ENCODE data around the gene ETV5. TPM values are rescaled to one million over a fixed set of nuclear protein-coding genes. Genes with fewer than 3 reads are reported as not detected.

Gene ETV5
- total and polyA plus RNA-seq, 2 donors from 2014 or later, result 5.1 to 34.6 TPM

- H3K4me3 ChIP-seq (ENCODE audit: low read length in 3 of 3), result no peak overlapping the region
- H3K4me1 ChIP-seq (ENCODE audit: control insufficient read depth in 2 of 3, insufficient read depth in 2 of 3, low read depth in 1 of 3, low read length in 3 of 3), result no peaks in the 10 kb centered on the region
- FAIRE-seq, result no peak
- no peak overlapping the region for H3K27ac ChIP-seq (ENCODE audit: low read depth in 2 of 2, low read length in 2 of 2)
- H3K36me3 ChIP-seq (ENCODE audit: control insufficient read depth in 2 of 3, insufficient read depth in 3 of 3, low read length in 3 of 3), result no peaks in the 10 kb centered on the region
- H3K27me3 ChIP-seq (ENCODE audit: control insufficient read depth, insufficient read depth, low read length), result no peaks in the 10 kb centered on the region
- no peaks in the 10 kb centered on the region for H3K9me3 ChIP-seq (ENCODE audit: control insufficient read depth in 2 of 3, insufficient read depth in 1 of 3, low read length in 3 of 3)
- DNase-seq, result no peak
- no peak for TF ChIP-seq CTCF (IDR thresholded peaks at IDR 0.05; ENCODE audit: borderline replicate concordance, extremely low read depth, insufficient read depth)
- H3K9ac ChIP-seq (ENCODE audit: low read length in 3 of 3), result no peak overlapping the region
- intact Hi-C loops (cut with DNase I), result no loop called here
Measured at GRCh38 chr3:186014866-186015265, 94.0 kb downstream of the ETV5 start.

- FAIRE-seq, result no peak
- H3K4me1 ChIP-seq (ENCODE audit: control insufficient read depth in 2 of 3, insufficient read depth in 2 of 3, low read depth in 1 of 3, low read length in 3 of 3), result no peaks in the 10 kb centered on the region
Measured at GRCh38 chr3:186013312-186013711, 95.6 kb downstream of the ETV5 start.

GRCh38 chr3:186012137-186012536 lies 96.8 kb downstream of the ETV5 start:
- H3K4me3 ChIP-seq (ENCODE audit: low read length in 3 of 3), result no peak overlapping the region
- FAIRE-seq, result no peak
- TF ChIP-seq CTCF (IDR thresholded peaks at IDR 0.05; ENCODE audit: borderline replicate concordance, extremely low read depth, insufficient read depth), result no peak

More at GRCh38 chr3:186013312-186013711, 95.6 kb downstream of the ETV5 start:
- H3K9ac ChIP-seq (ENCODE audit: low read length in 3 of 3), result no peak overlapping the region
- no peak overlapping the region for H3K4me3 ChIP-seq (ENCODE audit: low read length in 3 of 3)
- DNase-seq, result no peak
- H3K36me3 ChIP-seq (ENCODE audit: control insufficient read depth in 2 of 3, insufficient read depth in 3 of 3, low read length in 3 of 3), result no peaks in the 10 kb centered on the region
- intact Hi-C loops (cut with DNase I), result no loop called here
- no peaks in the 10 kb centered on the region for H3K9me3 ChIP-seq (ENCODE audit: control insufficient read depth in 2 of 3, insufficient read depth in 1 of 3, low read length in 3 of 3)
- TF ChIP-seq CTCF (IDR thresholded peaks at IDR 0.05; ENCODE audit: borderline replicate concordance, extremely low read depth, insufficient read depth), result no peak
- H3K27me3 ChIP-seq (ENCODE audit: control insufficient read depth, insufficient read depth, low read length), result no peaks in the 10 kb centered on the region
- no peak overlapping the region for H3K27ac ChIP-seq (ENCODE audit: low read depth in 2 of 2, low read length in 2 of 2)

GRCh38 chr3:186004671-186005070 lies 104.2 kb downstream of the ETV5 start:
- no peak for FAIRE-seq

More at GRCh38 chr3:186012137-186012536, 96.8 kb downstream of the ETV5 start:
- H3K9me3 ChIP-seq (ENCODE audit: control insufficient read depth in 2 of 3, insufficient read depth in 1 of 3, low read length in 3 of 3), result no peaks in the 10 kb centered on the region
- H3K27ac ChIP-seq (ENCODE audit: low read depth in 2 of 2, low read length in 2 of 2), result no peak overlapping the region
- DNase-seq, result no peak
- no peaks in the 10 kb centered on the region for H3K27me3 ChIP-seq (ENCODE audit: control insufficient read depth, insufficient read depth, low read length)
- no peak overlapping the region for H3K9ac ChIP-seq (ENCODE audit: low read length in 3 of 3)
- H3K4me1 ChIP-seq (ENCODE audit: control insufficient read depth in 2 of 3, insufficient read depth in 2 of 3, low read depth in 1 of 3, low read length in 3 of 3), result no peaks in the 10 kb centered on the region
- no peaks in the 10 kb centered on the region for H3K36me3 ChIP-seq (ENCODE audit: control insufficient read depth in 2 of 3, insufficient read depth in 3 of 3, low read length in 3 of 3)
- intact Hi-C loops (cut with DNase I), result no loop called here

More at GRCh38 chr3:186004671-186005070, 104.2 kb downstream of the ETV5 start:
- no peak overlapping the region for H3K27ac ChIP-seq (ENCODE audit: low read depth in 2 of 2, low read length in 2 of 2)
- intact Hi-C loops (cut with DNase I), result no loop called here
- H3K27me3 ChIP-seq (ENCODE audit: control insufficient read depth, insufficient read depth, low read length), result no peaks in the 10 kb centered on the region
- DNase-seq, result no peak
- no peak overlapping the region for H3K9ac ChIP-seq (ENCODE audit: low read length in 3 of 3)
- no peaks in the 10 kb centered on the region for H3K36me3 ChIP-seq (ENCODE audit: control insufficient read depth in 2 of 3, insufficient read depth in 3 of 3, low read length in 3 of 3)
- H3K9me3 ChIP-seq (ENCODE audit: control insufficient read depth in 2 of 3, insufficient read depth in 1 of 3, low read length in 3 of 3), result no peaks in the 10 kb centered on the region
- no peak for TF ChIP-seq CTCF (IDR thresholded peaks at IDR 0.05; ENCODE audit: borderline replicate concordance, extremely low read depth, insufficient read depth)
- no peak overlapping the region for H3K4me3 ChIP-seq (ENCODE audit: low read length in 3 of 3)
- H3K4me1 ChIP-seq (ENCODE audit: control insufficient read depth in 2 of 3, insufficient read depth in 2 of 3, low read depth in 1 of 3, low read length in 3 of 3), result no peaks in the 10 kb centered on the region

Measured in kidney (tissue), 14 donors.